ENCODE measurements around the gene PPIA. TPM values are rescaled to one million over a fixed set of nuclear protein-coding genes. Genes with fewer than 3 reads are reported as not detected.

Gene PPIA
- polyA plus RNA-seq, 1 donor from 2014 or later: 2,769 TPM

DNA sequence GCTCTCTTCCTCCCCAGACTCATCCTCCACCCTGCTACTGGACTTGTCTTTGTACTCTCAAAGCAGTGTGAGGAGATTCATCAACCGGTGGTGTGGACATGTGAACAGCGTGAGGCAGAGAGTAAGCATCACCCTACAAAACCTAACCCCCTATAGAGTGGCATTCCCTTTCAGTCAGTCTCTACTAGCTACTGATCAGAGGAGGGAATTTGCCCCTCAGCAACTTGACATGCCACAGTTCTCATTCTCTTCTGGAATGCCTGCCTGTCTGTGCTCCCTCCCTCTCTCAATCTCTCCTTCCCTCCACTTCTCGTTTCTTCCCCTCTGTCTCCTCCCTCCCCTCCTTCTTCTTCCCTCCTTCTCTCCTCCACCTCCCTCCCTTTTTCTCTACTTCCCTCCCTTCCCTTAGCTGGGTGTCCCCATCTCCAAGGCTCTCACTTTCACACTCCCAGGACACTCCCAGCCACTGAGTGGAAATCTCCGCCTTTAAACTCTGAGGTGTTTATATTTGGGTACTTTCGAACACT is 26.8 kb downstream of the PPIA start:
- Histone ChIP-seq H3K79me2 (replicated peaks; ENCODE audit: insufficient read depth, low read length) (no peaks in the 10 kb centered on the region), H3K4me3 (ENCODE audit: low read length) (no peak overlapping the region)

DNA sequence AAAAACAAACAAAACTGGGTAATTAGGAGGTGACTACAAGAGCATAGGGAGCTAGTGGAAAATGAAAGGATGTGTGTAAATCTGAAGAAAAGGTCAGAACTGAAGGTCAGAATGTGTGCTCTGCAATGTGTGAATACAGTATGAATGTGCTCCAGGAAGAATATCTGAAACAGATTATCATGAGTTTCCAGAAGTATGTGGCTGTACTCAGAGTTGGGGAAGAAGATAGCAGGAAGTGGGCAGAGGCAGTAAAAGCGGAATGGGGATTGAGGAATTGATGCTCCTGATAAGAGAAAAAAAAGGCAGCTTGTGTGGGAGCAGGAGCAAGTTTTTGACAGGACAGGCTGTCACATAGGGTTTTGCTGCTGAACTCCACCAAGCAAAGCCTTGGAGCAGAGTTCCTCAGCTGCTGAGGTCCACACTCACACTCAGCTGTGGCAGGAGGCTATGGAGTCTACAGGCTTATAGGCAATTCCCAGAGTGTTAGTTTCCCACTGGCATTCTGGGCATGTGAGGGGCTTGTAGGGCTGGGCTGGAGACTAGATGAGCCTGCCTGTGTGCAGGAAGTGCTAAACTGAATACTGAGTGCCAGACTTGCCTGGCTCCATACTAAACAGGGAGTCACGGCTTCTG is 28.5 kb downstream of the PPIA start:
- H3K27ac ChIP-seq (ENCODE audit: low read length): no peak overlapping the region
- H3K4me3 ChIP-seq (ENCODE audit: low read length): no peak overlapping the region
- H3F3A ChIP-seq (ENCODE audit: insufficient read depth, low read length, poor library complexity, severe bottlenecking): no peaks in the 10 kb centered on the region
- H4K20me1 ChIP-seq (ENCODE audit: insufficient read depth): no peaks in the 10 kb centered on the region
- no peaks in the 10 kb centered on the region for H3K9me2 ChIP-seq (ENCODE audit: insufficient read depth, low read length)
- H3K36me3 ChIP-seq (ENCODE audit: insufficient read depth, low read length): no peaks in the 10 kb centered on the region
- no peak overlapping the region for H3K4me2 ChIP-seq (ENCODE audit: low read length)
- no peak overlapping the region for H2AFZ ChIP-seq (ENCODE audit: low read depth, low read length)
- H3K27me3 ChIP-seq (ENCODE audit: insufficient read depth, low read depth, low read length): no peaks in the 10 kb centered on the region
- H3K79me2 ChIP-seq (replicated peaks; ENCODE audit: insufficient read depth, low read length): no peaks in the 10 kb centered on the region
- no peak for TF ChIP-seq EZH2 (IDR thresholded peaks at IDR 0.05; ENCODE audit: borderline replicate concordance, insufficient read depth, low read length, poor library complexity, severe bottlenecking)
- no peak for TF ChIP-seq RAD21 (conservative IDR thresholded peaks at IDR 0.05)
- H3K9me3 ChIP-seq (ENCODE audit: low read length): no peaks in the 10 kb centered on the region
- H3K9ac ChIP-seq (ENCODE audit: low read length): no peak overlapping the region

More for the DNA sequence above, 26.8 kb downstream of the PPIA start:
- no peak overlapping the region for H3K4me2 ChIP-seq (ENCODE audit: low read length)
- no peaks in the 10 kb centered on the region for H3K27me3 ChIP-seq (ENCODE audit: insufficient read depth, low read depth, low read length)
- H3F3A ChIP-seq (ENCODE audit: insufficient read depth, low read length, poor library complexity, severe bottlenecking): no peaks in the 10 kb centered on the region
- H3K9ac ChIP-seq (ENCODE audit: low read length): no peak overlapping the region
- H3K27ac ChIP-seq (ENCODE audit: low read length): no peak overlapping the region
- no peaks in the 10 kb centered on the region for H3K36me3 ChIP-seq (ENCODE audit: insufficient read depth, low read length)
- H4K20me1 ChIP-seq (ENCODE audit: insufficient read depth): no peaks in the 10 kb centered on the region
- no peak for TF ChIP-seq RAD21 (conservative IDR thresholded peaks at IDR 0.05)
- no peak for TF ChIP-seq SMC3 (conservative IDR thresholded peaks at IDR 0.05; ENCODE audit: poor library complexity)
- TF ChIP-seq REST (IDR thresholded peaks at IDR 0.05; ENCODE audit: borderline replicate concordance): no peak
- TF ChIP-seq MXI1 (conservative IDR thresholded peaks at IDR 0.05; ENCODE audit: poor library complexity, severe bottlenecking): no peak
- TF ChIP-seq POLR2AphosphoS5 (IDR thresholded peaks at IDR 0.05): no peak
- no peak for TF ChIP-seq TAF1 (IDR thresholded peaks at IDR 0.05; ENCODE audit: low read depth)
- TF ChIP-seq EZH2 (IDR thresholded peaks at IDR 0.05; ENCODE audit: borderline replicate concordance, insufficient read depth, low read length, poor library complexity, severe bottlenecking): no peak
- TF ChIP-seq, protein P1, sequence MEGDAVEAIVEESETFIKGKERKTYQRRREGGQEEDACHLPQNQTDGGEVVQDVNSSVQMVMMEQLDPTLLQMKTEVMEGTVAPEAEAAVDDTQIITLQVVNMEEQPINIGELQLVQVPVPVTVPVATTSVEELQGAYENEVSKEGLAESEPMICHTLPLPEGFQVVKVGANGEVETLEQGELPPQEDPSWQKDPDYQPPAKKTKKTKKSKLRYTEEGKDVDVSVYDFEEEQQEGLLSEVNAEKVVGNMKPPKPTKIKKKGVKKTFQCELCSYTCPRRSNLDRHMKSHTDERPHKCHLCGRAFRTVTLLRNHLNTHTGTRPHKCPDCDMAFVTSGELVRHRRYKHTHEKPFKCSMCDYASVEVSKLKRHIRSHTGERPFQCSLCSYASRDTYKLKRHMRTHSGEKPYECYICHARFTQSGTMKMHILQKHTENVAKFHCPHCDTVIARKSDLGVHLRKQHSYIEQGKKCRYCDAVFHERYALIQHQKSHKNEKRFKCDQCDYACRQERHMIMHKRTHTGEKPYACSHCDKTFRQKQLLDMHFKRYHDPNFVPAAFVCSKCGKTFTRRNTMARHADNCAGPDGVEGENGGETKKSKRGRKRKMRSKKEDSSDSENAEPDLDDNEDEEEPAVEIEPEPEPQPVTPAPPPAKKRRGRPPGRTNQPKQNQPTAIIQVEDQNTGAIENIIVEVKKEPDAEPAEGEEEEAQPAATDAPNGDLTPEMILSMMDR (IDR thresholded peaks at IDR 0.05; ENCODE audit: poor library complexity, severe bottlenecking): no peak
- TF ChIP-seq EP300 (conservative IDR thresholded peaks at IDR 0.05; ENCODE audit: poor library complexity, severe bottlenecking): no peak
- H2AFZ ChIP-seq (ENCODE audit: low read depth, low read length): no peak overlapping the region
- no peaks in the 10 kb centered on the region for H3K9me2 ChIP-seq (ENCODE audit: insufficient read depth, low read length)
- no peaks in the 10 kb centered on the region for H3K9me3 ChIP-seq (ENCODE audit: low read length)

All from neural cell (in vitro differentiated cells).